Natural killer cell (primary cell): ENCODE results near the gene NCR1. TPM values are rescaled to one million over a fixed set of nuclear protein-coding genes. Genes with fewer than 3 reads are reported as not detected.
"Not testable (repeated sequence)": the region's sequence is repeated elsewhere in the genome, so short reads cannot be mapped to it uniquely, and the experiment has no call there.

ENCODE experiments used
- ATAC-seq, 3 donors: fragments of 150-1000 bp in 2 of 3; fragments of 200-7000 bp in 1 of 3; cut with Tn5 transposase; 1 replicate in 1 of 3; 2 replicates in 2 of 3; pipeline ENCODE4 v1.10.0; 2021; ENCODE audit warnings: mild to moderate bottlenecking in 2 of 3, moderate library complexity in 2 of 3
- DNase-seq, 2 donors: peaks; one replicate each; pipeline versions ENCODE4 v3.0.0 to v3.0.0-alpha.2; 2013 to 2021; ENCODE audit warnings: mixed read lengths in 1 of 2
- H3K27ac ChIP-seq: one replicate; pipeline ENCODE4 v1.5.1; 2013; ENCODE audit warnings: mild to moderate bottlenecking, low read length
- H3K27me3 ChIP-seq: one replicate; pipeline ENCODE4 v1.6.1; 2013; ENCODE audit warnings: low read length; ENCODE audit not compliant: control insufficient read depth, insufficient read depth
- H3K36me3 ChIP-seq: one replicate; pipeline ENCODE4 v1.6.1; 2013; ENCODE audit warnings: low read length; ENCODE audit not compliant: control insufficient read depth, insufficient read depth
- H3K4me1 ChIP-seq: one replicate; pipeline ENCODE4 v1.6.1; 2013; ENCODE audit warnings: low read length; ENCODE audit not compliant: control insufficient read depth, insufficient read depth
- H3K4me3 ChIP-seq: one replicate; pipeline ENCODE4 v1.5.1; 2013; ENCODE audit warnings: low read length
- H3K9me3 ChIP-seq: one replicate; pipeline ENCODE4 v1.6.1; 2013; ENCODE audit warnings: low read length; ENCODE audit not compliant: control insufficient read depth, insufficient read depth
- H3K27ac Mint-ChIP-seq, 2 donors: one replicate each; pipeline ENCODE4 v1.8.0; 2022; ENCODE audit warnings: mild to moderate bottlenecking in 2 of 2, mixed read lengths in 2 of 2, moderate library complexity in 1 of 2
- H3K27me3 Mint-ChIP-seq, 2 donors: one replicate each; pipeline ENCODE4 v1.8.0; 2022; ENCODE audit warnings: low read depth in 2 of 2, mixed read lengths in 2 of 2
- H3K36me3 Mint-ChIP-seq: one replicate; pipeline ENCODE4 v1.8.0; 2022; ENCODE audit warnings: mixed read lengths
- H3K4me1 Mint-ChIP-seq, 2 donors: one replicate each; pipeline ENCODE4 v1.8.0; 2022; ENCODE audit warnings: mixed read lengths in 2 of 2
- H3K4me3 Mint-ChIP-seq: one replicate; pipeline ENCODE4 v1.8.0; 2022; ENCODE audit warnings: mild to moderate bottlenecking, moderate library complexity, mixed read lengths
- H3K9me3 Mint-ChIP-seq, 2 donors: one replicate each; pipeline ENCODE4 v1.8.0; 2022; ENCODE audit warnings: mixed read lengths in 2 of 2
- CTCF ChIP-seq: fragments of 200-600 bp; IDR thresholded peaks from one replicate; pipeline ENCODE4 v1.8.0; 2022; ENCODE audit warnings: antibody characterized with exemption
- WGBS: methylation state at CpG from one replicate; pipeline ENCODE4 v1.1.7; 2013; ENCODE audit warnings: missing lambda C conversion rate; ENCODE audit not compliant: insufficient coverage; 5-methylcytosine and 5-hydroxymethylcytosine counted together
- intact Hi-C: fragments of 100-400 bp; cut with micrococcal nuclease; formaldehyde crosslinking; loops from one replicate; pipeline ENCODE4 v1.14.2; 2022
- total RNA-seq, 4 donors: library from RNA; stranded (reverse); fragments of 120-200 nt in 1 of 4; gene quantifications; one replicate each; pipeline versions ENCODE4 v1.2.3 to v1.2.4, GENCODE V29; 2013 to 2022

The NCR1 gene
- total RNA-seq, 3 donors from 2014 or later (not counting 1 experiment from before 2014, with no cell fraction given) = 213 to 342 (median 244) TPM

DNA sequence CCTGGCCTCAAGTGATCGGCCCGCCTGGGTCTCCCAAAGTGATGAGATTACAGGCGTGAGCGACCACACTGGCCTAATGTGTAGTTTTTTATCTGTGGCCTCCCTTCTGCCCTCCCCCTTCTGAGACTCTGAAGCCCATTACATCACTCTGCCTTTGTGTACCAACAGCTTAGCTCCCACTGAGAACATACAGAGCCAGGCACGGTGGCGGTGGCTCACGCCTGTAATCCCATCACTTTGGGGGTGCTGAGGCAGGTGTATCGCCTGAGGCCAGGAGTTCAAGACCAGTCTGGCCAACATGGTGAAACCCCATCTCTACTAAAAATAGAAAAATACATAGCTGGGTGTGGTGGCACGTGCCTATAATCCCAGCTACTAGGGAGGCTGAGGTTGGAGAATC lies 12.6 kb downstream of the NCR1 start:
- no peaks in the 10 kb centered on the region for H3K36me3 Mint-ChIP-seq
- H3K4me3 Mint-ChIP-seq = peak overlapping the region; percentile 89
- peak overlapping the region; percentile 83 to 87 for H3K27ac Mint-ChIP-seq
- ATAC-seq = no peak
- peak overlapping the region; percentile 0 for H3K27ac ChIP-seq
- H3K27me3 ChIP-seq = no peaks in the 10 kb centered on the region
- H3K4me3 ChIP-seq = no peak overlapping the region
- H3K4me1 Mint-ChIP-seq = peaks cover 55 to 81% of the 10 kb centered on the region in 2 donors
- WGBS = 74% methylated on average over 9 of the region's 9 CpGs
- intact Hi-C loops = loop anchor here (10.0 kb wide), 1 partner anchor 336 kb away; the partner anchor contains the start of gene PPP6R1
- no peak for DNase-seq
- H3K9me3 ChIP-seq = no peaks in the 10 kb centered on the region
- no peaks in the 10 kb centered on the region for H3K36me3 ChIP-seq
- no peaks in the 10 kb centered on the region for H3K27me3 Mint-ChIP-seq
- peaks cover 71% of the 10 kb centered on the region for H3K4me1 ChIP-seq
- H3K9me3 Mint-ChIP-seq = no peaks in the 10 kb centered on the region
- TF ChIP-seq CTCF = no peak

DNA sequence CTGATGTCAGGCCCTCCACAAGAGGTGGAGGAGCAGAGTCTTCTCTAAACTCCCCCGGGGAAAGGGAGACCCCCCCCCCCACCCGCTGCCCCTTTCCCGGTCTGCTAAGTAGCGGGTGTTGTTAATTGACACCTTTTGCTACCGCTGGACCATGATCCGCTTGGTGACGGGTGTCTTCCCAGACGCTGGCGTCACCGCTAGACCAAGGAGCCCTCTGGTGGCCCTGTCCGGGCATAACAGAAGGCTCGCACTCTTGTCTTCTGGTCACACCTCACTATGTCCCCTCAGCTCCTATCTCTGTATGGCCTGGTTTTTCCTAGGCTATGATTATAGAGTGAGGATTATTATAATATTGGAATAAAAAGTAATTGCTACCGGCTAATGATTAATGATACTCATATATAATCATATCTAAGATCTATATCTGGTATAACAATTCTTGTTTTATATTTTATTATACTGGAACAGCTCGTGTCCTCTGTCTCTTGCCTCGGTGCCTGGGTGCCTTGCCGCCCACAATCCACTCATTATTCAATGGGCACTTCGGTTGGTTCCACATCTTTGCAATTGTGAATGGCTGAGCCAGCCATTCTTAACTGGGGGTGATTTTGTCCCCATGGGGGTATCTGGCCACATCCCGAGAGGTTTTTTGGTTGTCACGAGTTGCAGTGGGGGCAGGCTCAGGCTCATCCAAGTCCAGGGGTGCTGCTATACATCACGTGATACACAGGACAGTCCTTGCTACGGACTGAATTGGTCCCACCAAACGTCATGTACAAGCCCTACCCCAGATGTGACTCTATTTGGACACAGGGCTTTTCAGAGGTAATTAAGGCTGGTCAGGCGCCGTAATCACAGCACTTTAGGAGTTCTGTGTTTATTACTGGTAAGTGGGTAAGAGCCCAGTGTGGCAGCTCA lies 14.0 kb downstream of the NCR1 start:
- H3K9me3 Mint-ChIP-seq, H3K27me3 Mint-ChIP-seq, H3K4me3 ChIP-seq, H3K36me3 Mint-ChIP-seq, ATAC-seq, H3K27ac ChIP-seq, H3K27me3 ChIP-seq, H3K9me3 ChIP-seq, H3K36me3 ChIP-seq: not testable (repeated sequence)
- peak; percentile 51 for TF ChIP-seq CTCF
- peaks cover 67% of the 10 kb centered on the region for H3K4me1 ChIP-seq
- intact Hi-C loops = loop anchor here (2.0 to 10.0 kb wide), 2 partner anchors 15 to 335 kb away; partner anchors contain the start of gene PPP6R1
- peak; percentile 18 to 30 for DNase-seq
- 53% methylated on average over 17 of the region's 24 CpGs for WGBS
- H3K27ac Mint-ChIP-seq = peak overlapping the region; percentile 71 to 87
- peak overlapping the region; percentile 67 for H3K4me3 Mint-ChIP-seq
- H3K4me1 Mint-ChIP-seq = peaks cover 50 to 73% of the 10 kb centered on the region in 2 donors

DNA sequence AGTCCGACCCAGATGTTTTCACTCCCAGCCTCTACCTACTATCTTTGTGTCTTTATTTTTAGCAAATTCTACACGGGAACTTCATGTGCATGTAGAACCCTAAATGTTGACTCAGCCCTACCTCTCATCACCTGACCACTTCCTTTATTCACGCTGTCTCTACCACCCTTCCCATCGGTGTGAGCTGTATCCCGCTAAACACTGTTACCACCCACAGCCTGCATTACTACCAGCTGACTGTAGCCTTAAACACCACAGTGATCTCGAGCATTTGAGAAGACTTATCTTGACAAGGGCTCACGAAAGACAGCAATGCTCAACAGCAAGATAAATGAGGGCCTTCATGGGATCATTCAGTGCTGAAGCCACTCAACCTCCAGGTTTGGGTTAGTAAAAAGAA lies 15.1 kb downstream of the NCR1 start:
- no peaks in the 10 kb centered on the region for H3K27me3 Mint-ChIP-seq
- peaks cover 38 to 67% of the 10 kb centered on the region in 2 donors for H3K4me1 Mint-ChIP-seq
- DNase-seq (no peak), ATAC-seq (peak; percentile 34 to 64 (median 56))
- Histone ChIP-seq H3K27me3 (no peaks in the 10 kb centered on the region), H3K9me3 (no peaks in the 10 kb centered on the region), H3K36me3 (no peaks in the 10 kb centered on the region), H3K4me1 (peaks cover 56% of the 10 kb centered on the region), H3K4me3 (no peak overlapping the region), H3K27ac (peak overlapping the region; percentile 49)
- 17% methylated on average over 7 of the region's 7 CpGs for WGBS
- H3K4me3 Mint-ChIP-seq = peak overlapping the region; percentile 28
- H3K9me3 Mint-ChIP-seq = no peaks in the 10 kb centered on the region
- intact Hi-C loops = loop anchor here (2.0 kb wide), 1 partner anchor 16 kb away; no protein-coding TSS in a partner anchor
- peak overlapping the region; percentile 75 to 87 for H3K27ac Mint-ChIP-seq
- no peaks in the 10 kb centered on the region for H3K36me3 Mint-ChIP-seq
- no peak for TF ChIP-seq CTCF
